ENCODE data around the gene NRN1L.

Gene NRN1L

GRCh38 chr16:67919622-67920221 lies 35.0 kb downstream of the NRN1L start:
- no peak for DNase-seq

GRCh38 chr16:67922221-67922620 lies 37.5 kb downstream of the NRN1L start:
- DNase-seq, result no peak

GRCh38 chr16:67922740-67923139 lies 38.1 kb downstream of the NRN1L start:
- no peak for DNase-seq

- DNase-seq, result no peak
Observed at GRCh38 chr16:67923414-67924116, 38.9 kb downstream of the NRN1L start.

- DNase-seq, result no peak
Observed at GRCh38 chr16:67924140-67924906, 39.6 kb downstream of the NRN1L start.

- no peak for DNase-seq
Observed at GRCh38 chr16:67926181-67926750, 41.6 kb downstream of the NRN1L start.

GRCh38 chr16:67927131-67927941 lies 42.7 kb downstream of the NRN1L start:
- no peak for DNase-seq

- no peak for DNase-seq
Observed at GRCh38 chr16:67928147-67928546, 43.5 kb downstream of the NRN1L start.

- peak; percentile 62 for DNase-seq
Observed at GRCh38 chr16:67928561-67929364, 44.1 kb downstream of the NRN1L start.

GRCh38 chr16:67930191-67930590 lies 45.5 kb downstream of the NRN1L start:
- DNase-seq, result no peak

GRCh38 chr16:67930678-67931211 lies 46.1 kb downstream of the NRN1L start:
- DNase-seq, result no peak

GRCh38 chr16:67931712-67932461 lies 47.2 kb downstream of the NRN1L start, which contains the start of gene CTRL:
Gene CTRL, minus strand, starts transcription at chr16:67931862. Its CDS starts 10 bp downstream, at chr16:67931852.
- no peak for DNase-seq

GRCh38 chr16:67932462-67932840 lies 47.8 kb downstream of the NRN1L start:
- no peak for DNase-seq

GRCh38 chr16:67933805-67934204 lies 49.1 kb downstream of the NRN1L start:
- no peak for DNase-seq

GRCh38 chr16:67934306-67935100 lies 49.8 kb downstream of the NRN1L start:
- no peak for DNase-seq

- no peak for DNase-seq
Observed at GRCh38 chr16:67935101-67935401, 50.4 kb downstream of the NRN1L start.

GRCh38 chr16:67935402-67936123 lies 50.9 kb downstream of the NRN1L start:
- DNase-seq, result peak; percentile 95

All from EL (cell line).